PC-3 (cell line): ENCODE data around the gene CA10. TPM values are rescaled to one million over a fixed set of nuclear protein-coding genes. Genes with fewer than 3 reads are reported as not detected.

ENCODE experiments used
- ATAC-seq: fragments of 200-7000 bp; cut with Tn5 transposase; 2 replicates; pipeline ENCODE4 v1.9.1; 2020; ENCODE audit warnings: mild to moderate bottlenecking, moderate library complexity
- BruUV-seq: library from RNA; stranded (reverse); fragments of 400-500 nt; replicated peaks from 2 replicates; lab custom pipeline; 2021; lab: Mats Ljungman, UMichigan
- CTCF ChIA-PET: fragments of 300-600 bp; sonication (Branson Sonifier 250); formaldehyde crosslinking; loops from one replicate; lab custom pipeline; 2022; ENCODE audit warnings: antibody characterized with exemption; lab: Charles Lee
- POLR2A ChIA-PET: fragments of 300-600 bp; sonication (Branson Sonifier 250); formaldehyde crosslinking; loops from one replicate; lab custom pipeline; 2022; ENCODE audit warnings: antibody characterized with exemption; ENCODE audit not compliant: unreplicated experiment; lab: Charles Lee
- DNase-seq: peaks from one replicate; pipeline ENCODE4 v3.0.0-alpha.2; 2015
- H2AFZ ChIP-seq: fragments of 300-600 bp; sonication (generic); 2 replicates; pipeline ENCODE4 v1.6.0; 2016; ENCODE audit warnings: antibody characterized with exemption, low read length
- H3F3A ChIP-seq: fragments of 300-600 bp; sonication (generic); one replicate; pipeline ENCODE4 v1.6.0; 2017; ENCODE audit warnings: antibody characterized with exemption, low read length, control low read depth, mild to moderate bottlenecking; ENCODE audit not compliant: unreplicated experiment
- H3K27ac ChIP-seq: fragments of 300-600 bp; sonication (generic); 2 replicates; pipeline ENCODE4 v1.5.1; 2016; ENCODE audit warnings: mild to moderate bottlenecking, low read length
- H3K27me3 ChIP-seq: fragments of 300-600 bp; sonication (generic); 2 replicates; pipeline ENCODE4 v1.6.1; 2016; ENCODE audit warnings: low read length, mixed read lengths
- H3K36me3 ChIP-seq: fragments of 300-600 bp; sonication (generic); 2 replicates; pipeline ENCODE4 v1.6.1; 2016; ENCODE audit warnings: low read depth, mixed run types, low read length, mixed read lengths
- H3K4me1 ChIP-seq: fragments of 300-600 bp; sonication (generic); 2 replicates; pipeline ENCODE4 v1.5.1; 2016; ENCODE audit warnings: low read length; ENCODE audit not compliant: insufficient read depth
- H3K4me2 ChIP-seq: fragments of 300-600 bp; sonication (generic); 2 replicates; pipeline ENCODE4 v1.6.0; 2016; ENCODE audit warnings: low read length
- H3K4me3 ChIP-seq: fragments of 300-600 bp; sonication (generic); 2 replicates; pipeline ENCODE4 v1.5.1; 2016; ENCODE audit warnings: mild to moderate bottlenecking, low read length, mixed read lengths
- H3K79me2 ChIP-seq: fragments of 300-600 bp; sonication (generic); 2 replicates; pipeline ENCODE4 v1.6.1; 2017; ENCODE audit warnings: low read length, mixed read lengths
- H3K9ac ChIP-seq: fragments of 300-600 bp; sonication (generic); 2 replicates; pipeline ENCODE4 v1.6.0; 2016; ENCODE audit warnings: mild to moderate bottlenecking, low read length
- H3K9me2 ChIP-seq: fragments of 300-600 bp; sonication (generic); replicated peaks from 2 replicates; pipeline ENCODE4 v1.6.1; 2016; ENCODE audit warnings: mixed run types, low read length, mixed read lengths
- H3K9me3 ChIP-seq: fragments of 300-600 bp; sonication (generic); 2 replicates; pipeline ENCODE4 v1.6.1; 2016; ENCODE audit warnings: low read length, mixed read lengths
- H4K20me1 ChIP-seq: fragments of 300-600 bp; sonication (generic); 2 replicates; pipeline ENCODE4 v1.6.1; 2016; ENCODE audit warnings: low read length, mixed read lengths
- CTCF ChIP-seq: fragments of 300-600 bp; sonication (generic); conservative IDR thresholded peaks from 2 replicates; pipeline ENCODE4 v1.5.1; 2017; ENCODE audit warnings: antibody characterized with exemption, low read depth, mild to moderate bottlenecking, low read length
- EZH2 ChIP-seq: fragments of 300-600 bp; sonication (generic); IDR thresholded peaks from one replicate; pipeline ENCODE4 v1.6.1; 2017; ENCODE audit warnings: antibody characterized with exemption, mild to moderate bottlenecking, low read length; ENCODE audit not compliant: unreplicated experiment
- EZH2phosphoT487 ChIP-seq: fragments of 300-600 bp; sonication (generic); IDR thresholded peaks from 2 replicates; pipeline ENCODE4 v1.6.1; 2018; ENCODE audit warnings: mild to moderate bottlenecking, antibody characterized with exemption, low read length, borderline replicate concordance
- intact Hi-C: fragments of 100-400 bp; cut with micrococcal nuclease; formaldehyde crosslinking; loops from 2 replicates; pipeline ENCODE4 v1.9.0; 2023
- total RNA-seq: library from RNA; depleted of rRNA; stranded (reverse); fragments of >200 nt; gene quantifications from 2 replicates; pipeline ENCODE4 v1.2.3, GENCODE V29; 2014

Gene CA10
- total RNA-seq, 1 experiment from 2014 or later = not detected

- BruUV-seq = no TSS peak
- Histone ChIP-seq H2AFZ (no peak overlapping the region), H3K36me3 (no peaks in the 10 kb centered on the region), H4K20me1 (no peaks in the 10 kb centered on the region), H3K4me3 (no peak overlapping the region), H3K4me2 (no peak overlapping the region), H3K27ac (no peak overlapping the region), H3F3A (no peaks in the 10 kb centered on the region), H3K79me2 (no peaks in the 10 kb centered on the region), H3K9me2 (no peaks in the 10 kb centered on the region), H3K9me3 (no peaks in the 10 kb centered on the region), H3K4me1 (0 out of 2 replicates have a peak, but pooled peaks cover 6% of the 10 kb centered on the region), H3K27me3 (peaks cover 34% of the 10 kb centered on the region), H3K9ac (no peak overlapping the region)
- ChIA-PET CTCF (no interaction called here), POLR2A (no interaction called here)
- DNase-seq = no peak
- no peak for ATAC-seq
- TF ChIP-seq EZH2phosphoT487 (no peak), EZH2 (no peak), CTCF (no peak)
- intact Hi-C loops = no loop called here
These were observed 446.9 kb downstream of the CA10 start for GRCh38 chr17:51711581-51711980.

- POLR2A ChIA-PET = no interaction called here
These were observed 447.9 kb downstream of the CA10 start for GRCh38 chr17:51710634-51710979.

More at GRCh38 chr17:51710634-51710979, 447.9 kb downstream of the CA10 start:
- ATAC-seq = no peak
- no peaks in the 10 kb centered on the region for H4K20me1 ChIP-seq
- H3K79me2 ChIP-seq = no peaks in the 10 kb centered on the region
- no peaks in the 10 kb centered on the region for H3K9me3 ChIP-seq
- H3K27me3 ChIP-seq = peaks cover 34% of the 10 kb centered on the region
- no peaks in the 10 kb centered on the region for H3K9me2 ChIP-seq
- H3K27ac ChIP-seq = no peak overlapping the region
- no TSS peak for BruUV-seq
- intact Hi-C loops = no loop called here
- H2AFZ ChIP-seq = no peak overlapping the region
- no peak overlapping the region for H3K4me2 ChIP-seq
- 0 out of 2 replicates have a peak, but pooled peaks cover 8% of the 10 kb centered on the region for H3K4me1 ChIP-seq
- no peaks in the 10 kb centered on the region for H3K36me3 ChIP-seq
- CTCF ChIA-PET = no interaction called here
- TF ChIP-seq EZH2phosphoT487 (no peak), EZH2 (no peak), CTCF (no peak)
- H3K4me3 ChIP-seq = no peak overlapping the region
- DNase-seq = no peak
- H3F3A ChIP-seq = no peaks in the 10 kb centered on the region
- no peak overlapping the region for H3K9ac ChIP-seq
